ENCODE data around the gene SLC31A1. TPM values are rescaled to one million over a fixed set of nuclear protein-coding genes. Genes with fewer than 3 reads are reported as not detected.

The SLC31A1 gene
- total RNA-seq, 1 donor from 2014 or later, result 22.6 TPM

DNA sequence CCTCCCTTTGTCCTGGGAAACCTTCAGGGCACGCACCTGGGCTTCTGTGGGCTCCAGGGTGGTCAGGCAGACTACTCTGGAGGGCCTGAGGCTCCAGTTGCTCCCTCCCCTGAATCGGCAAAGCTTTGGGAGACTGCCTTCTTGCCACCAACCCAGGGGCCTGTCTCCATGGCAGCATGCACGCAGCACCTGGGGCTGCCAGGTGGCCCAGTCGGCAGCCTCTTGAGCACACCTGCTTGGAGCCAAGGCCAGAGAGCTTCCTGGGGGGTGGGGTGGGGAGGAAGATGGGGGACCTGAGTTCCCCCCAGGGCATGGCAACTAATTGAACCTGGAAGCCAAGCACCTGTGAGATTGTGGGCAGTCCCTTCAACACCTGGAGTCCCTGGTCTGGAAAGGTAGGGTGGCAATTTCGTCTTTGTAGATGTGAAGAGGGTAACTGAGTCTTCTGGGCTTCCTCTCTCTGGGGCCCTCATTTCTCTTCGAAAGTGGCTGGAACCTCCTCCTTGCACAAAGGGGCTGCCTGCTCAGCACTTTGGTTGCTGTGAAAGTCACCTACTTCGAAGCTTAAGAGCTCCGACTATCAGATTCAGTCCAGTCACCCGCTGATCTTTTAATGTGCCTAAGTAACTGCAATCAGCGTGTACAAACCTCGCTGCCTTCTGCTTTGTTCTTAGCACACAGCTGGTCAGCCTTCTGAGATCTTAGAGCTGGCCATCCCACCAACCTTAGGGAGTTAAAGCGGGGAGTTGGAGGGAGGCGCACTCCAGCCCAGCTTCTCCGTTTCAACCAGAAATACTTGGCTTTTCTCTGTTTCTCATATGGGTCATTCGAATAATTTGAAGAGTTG, 77.8 kb downstream of the SLC31A1 start:
- Mint-ChIP-seq H3K4me3 (no peak overlapping the region), H3K9me3 (no peaks in the 10 kb centered on the region), H3K27ac (no peak overlapping the region), H3K27me3 (ENCODE audit: low read depth) (peaks cover 3% of the 10 kb centered on the region), H3K36me3 (no peaks in the 10 kb centered on the region), H3K4me1 (peaks cover 9% of the 10 kb centered on the region)
- TF ChIP-seq, protein P1, sequence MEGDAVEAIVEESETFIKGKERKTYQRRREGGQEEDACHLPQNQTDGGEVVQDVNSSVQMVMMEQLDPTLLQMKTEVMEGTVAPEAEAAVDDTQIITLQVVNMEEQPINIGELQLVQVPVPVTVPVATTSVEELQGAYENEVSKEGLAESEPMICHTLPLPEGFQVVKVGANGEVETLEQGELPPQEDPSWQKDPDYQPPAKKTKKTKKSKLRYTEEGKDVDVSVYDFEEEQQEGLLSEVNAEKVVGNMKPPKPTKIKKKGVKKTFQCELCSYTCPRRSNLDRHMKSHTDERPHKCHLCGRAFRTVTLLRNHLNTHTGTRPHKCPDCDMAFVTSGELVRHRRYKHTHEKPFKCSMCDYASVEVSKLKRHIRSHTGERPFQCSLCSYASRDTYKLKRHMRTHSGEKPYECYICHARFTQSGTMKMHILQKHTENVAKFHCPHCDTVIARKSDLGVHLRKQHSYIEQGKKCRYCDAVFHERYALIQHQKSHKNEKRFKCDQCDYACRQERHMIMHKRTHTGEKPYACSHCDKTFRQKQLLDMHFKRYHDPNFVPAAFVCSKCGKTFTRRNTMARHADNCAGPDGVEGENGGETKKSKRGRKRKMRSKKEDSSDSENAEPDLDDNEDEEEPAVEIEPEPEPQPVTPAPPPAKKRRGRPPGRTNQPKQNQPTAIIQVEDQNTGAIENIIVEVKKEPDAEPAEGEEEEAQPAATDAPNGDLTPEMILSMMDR (IDR thresholded peaks at IDR 0.05; ENCODE audit: unreplicated experiment), result no peak
- no peak for DNase-seq (ENCODE audit: low spot score in 2 of 2, unreplicated experiment in 2 of 2)

DNA sequence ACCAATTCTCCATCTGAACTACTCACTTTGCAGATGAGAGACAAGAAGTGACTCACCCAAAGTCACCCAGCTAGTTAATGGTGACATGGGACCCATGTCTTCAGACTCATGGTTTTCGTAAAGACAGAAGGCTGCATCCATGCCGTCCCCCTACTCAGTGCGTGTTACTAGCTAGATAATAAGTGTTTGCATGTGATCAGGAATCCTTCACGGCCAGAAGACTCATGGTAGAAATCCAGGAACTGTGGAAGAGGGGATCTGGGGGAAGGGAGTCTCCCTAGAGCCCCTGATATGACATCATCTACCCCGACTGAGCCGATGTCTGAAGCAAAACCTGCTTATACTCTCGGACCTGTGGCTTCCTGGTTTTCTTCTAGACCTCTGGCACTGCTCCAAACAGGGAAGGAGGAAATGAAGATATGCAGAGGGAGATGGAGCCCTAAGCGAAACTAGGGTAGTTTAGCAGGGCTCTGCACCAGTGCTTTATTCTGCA, 78.5 kb downstream of the SLC31A1 start:
- peak overlapping the region; percentile 66 for H3K27ac Mint-ChIP-seq
- no peak for DNase-seq (ENCODE audit: low spot score in 2 of 2, unreplicated experiment in 2 of 2)
- peak overlapping the region; percentile 5 for H3K4me3 Mint-ChIP-seq
- H3K27me3 Mint-ChIP-seq (ENCODE audit: low read depth), result peaks cover 3% of the 10 kb centered on the region
- TF ChIP-seq, protein P1 (IDR thresholded peaks at IDR 0.05; ENCODE audit: unreplicated experiment), result no peak
- H3K9me3 Mint-ChIP-seq, result no peaks in the 10 kb centered on the region
- H3K36me3 Mint-ChIP-seq, result no peaks in the 10 kb centered on the region
- H3K4me1 Mint-ChIP-seq, result peaks cover 9% of the 10 kb centered on the region

DNA sequence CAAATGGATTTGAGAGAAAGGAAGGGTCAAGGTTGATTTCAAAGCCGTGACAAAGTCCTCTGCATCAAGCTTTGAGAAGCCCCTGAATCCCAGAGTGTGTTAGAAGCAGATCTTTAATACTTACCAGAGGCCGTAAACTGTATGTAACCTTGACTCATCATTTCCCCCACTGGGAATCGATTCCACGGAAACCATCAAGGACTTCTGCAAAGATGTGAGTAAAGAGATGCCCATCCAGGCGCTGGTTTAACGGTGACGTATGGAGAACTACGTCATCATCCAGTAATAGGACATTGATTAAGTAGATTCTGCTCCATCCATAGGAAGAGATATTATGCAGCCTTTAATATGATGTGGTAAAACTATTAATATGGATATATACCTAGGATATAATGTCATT, 80.2 kb downstream of the SLC31A1 start:
- no peak for DNase-seq (ENCODE audit: low spot score in 2 of 2, unreplicated experiment in 2 of 2)
- Mint-ChIP-seq H3K27ac (no peak overlapping the region), H3K9me3 (no peaks in the 10 kb centered on the region), H3K27me3 (ENCODE audit: low read depth) (peaks cover 3% of the 10 kb centered on the region), H3K36me3 (no peaks in the 10 kb centered on the region), H3K4me1 (peaks cover 9% of the 10 kb centered on the region), H3K4me3 (no peak overlapping the region)
- TF ChIP-seq, protein P1 (IDR thresholded peaks at IDR 0.05; ENCODE audit: unreplicated experiment), result no peak

DNA sequence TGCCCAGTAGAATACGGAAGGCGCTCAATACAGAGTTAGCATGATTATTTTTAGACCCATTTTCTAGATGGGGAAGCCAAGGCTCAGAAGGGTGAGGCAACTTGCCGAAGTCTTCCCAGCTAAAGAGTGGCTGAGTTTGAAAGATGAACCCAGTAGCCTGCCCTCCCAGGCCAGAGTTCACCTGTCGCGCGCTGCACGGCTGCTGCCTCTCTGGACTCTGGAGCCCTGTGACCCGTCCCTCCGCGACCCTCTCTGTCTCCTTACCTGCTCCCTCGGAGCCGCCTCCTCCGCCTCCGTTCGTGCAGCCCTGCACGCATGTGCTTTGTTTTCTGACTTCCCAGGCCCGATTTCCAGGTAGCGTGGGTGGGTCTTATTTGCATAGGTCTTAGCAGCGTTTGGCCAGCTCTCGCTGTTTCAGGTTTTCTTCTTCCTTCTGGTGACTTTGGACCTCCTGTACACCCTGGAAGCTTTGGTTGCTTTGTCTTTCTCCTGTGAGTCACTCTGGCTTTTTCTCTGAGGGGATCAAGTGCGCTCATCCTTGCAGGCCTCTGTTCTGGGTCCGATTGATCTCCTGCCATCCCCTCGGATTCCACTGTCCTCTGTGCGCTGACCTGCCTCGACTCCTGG, 81.6 kb downstream of the SLC31A1 start, which contains the start of gene RNF183:
RNF183 (minus strand) TSS at position 585 of the 627 bp plus-strand sequence. CDS start 5,192 bp downstream, outside the sequence.
- no peak for DNase-seq (ENCODE audit: low spot score in 2 of 2, unreplicated experiment in 2 of 2)
- H3K9me3 Mint-ChIP-seq, result no peaks in the 10 kb centered on the region
- H3K27ac Mint-ChIP-seq, result no peak within 1 kb of the TSS
- H3K27me3 Mint-ChIP-seq (ENCODE audit: low read depth), result peaks cover 3% of the 10 kb centered on the region
- TF ChIP-seq, protein P1 (IDR thresholded peaks at IDR 0.05; ENCODE audit: unreplicated experiment), result no peak
- no peak within 1 kb of the TSS for H3K4me3 Mint-ChIP-seq
- H3K36me3 Mint-ChIP-seq, result no peaks in the 10 kb centered on the region
- peaks cover 9% of the 10 kb centered on the region for H3K4me1 Mint-ChIP-seq

DNA sequence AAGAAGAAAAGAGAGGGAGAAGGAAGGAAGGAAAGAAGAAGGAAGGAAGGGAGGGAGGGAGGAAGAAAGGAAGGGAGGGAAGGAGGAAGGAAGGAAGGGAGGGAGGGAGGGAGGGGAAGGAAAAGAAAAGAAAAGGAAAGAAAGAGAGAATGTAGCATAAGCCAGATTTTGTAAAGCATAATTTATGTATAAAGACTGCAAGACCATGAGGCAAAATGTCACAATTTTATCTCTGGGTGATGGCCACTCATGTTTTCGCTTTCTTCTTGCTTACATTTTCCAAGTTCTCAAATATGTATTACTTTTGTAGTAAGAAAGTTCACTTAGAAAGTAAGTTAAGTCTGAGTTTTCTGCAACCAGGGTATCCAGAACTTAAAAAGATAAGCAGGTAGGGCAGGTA, 85.2 kb downstream of the SLC31A1 start:
- Mint-ChIP-seq H3K27me3 (ENCODE audit: low read depth) (no peaks in the 10 kb centered on the region), H3K9me3 (no peaks in the 10 kb centered on the region), H3K27ac (no peak overlapping the region), H3K36me3 (no peaks in the 10 kb centered on the region), H3K4me1 (no peaks in the 10 kb centered on the region), H3K4me3 (no peak overlapping the region)
- DNase-seq (ENCODE audit: low spot score in 2 of 2, unreplicated experiment in 2 of 2), result no peak
- TF ChIP-seq, protein P1 (IDR thresholded peaks at IDR 0.05; ENCODE audit: unreplicated experiment), result no peak

Measured in mesothelial cell of epicardium (in vitro differentiated cells).